ENCODE data around the gene ANXA6. TPM values are rescaled to one million over a fixed set of nuclear protein-coding genes. Genes with fewer than 3 reads are reported as not detected.

ANXA6 gene
- total and polyA plus RNA-seq, 5 donors from 2014 or later = 171 to 364 (median 290) TPM

GRCh38 chr5:151096001-151096373 lies 61.6 kb downstream of the ANXA6 start:
- Histone ChIP-seq H3K4me1 (ENCODE audit: control insufficient read depth, insufficient read depth, low read length, poor library complexity, severe bottlenecking) (peaks cover 30% of the 10 kb centered on the region), H3K4me3 (ENCODE audit: low read depth, low read length) (no peak overlapping the region), H3K9me3 (ENCODE audit: control insufficient read depth in 2 of 2, low read length in 2 of 2) (no peaks in the 10 kb centered on the region), H3K27me3 (ENCODE audit: control insufficient read depth, insufficient read depth, low read length) (no peaks in the 10 kb centered on the region), H3K27ac (ENCODE audit: insufficient read depth, low read length, poor library complexity, severe bottlenecking) (no peak overlapping the region), H3K36me3 (ENCODE audit: control insufficient read depth, insufficient read depth, low read length) (peaks cover 21% of the 10 kb centered on the region)
- H3K4me3 Mint-ChIP-seq = peak overlapping the region in 2 of 4 donors; percentile 52 to 55
- H3K36me3 Mint-ChIP-seq = peaks cover 14% of the 10 kb centered on the region
- no peaks in the 10 kb centered on the region for H3K9me3 Mint-ChIP-seq
- no peak for DNase-seq
- ATAC-seq (ENCODE audit: low read depth in 2 of 2) = no peak
- peak overlapping the region; percentile 79 to 96 (median 85) for H3K27ac Mint-ChIP-seq
- H3K4me1 Mint-ChIP-seq = peaks cover 0 to 68% (median 54%) of the 10 kb centered on the region in 4 donors
- no peaks in the 10 kb centered on the region for H3K27me3 Mint-ChIP-seq

- Mint-ChIP-seq H3K27ac (peak overlapping the region; percentile 79 to 96 (median 85)), H3K4me3 (peak overlapping the region in 3 of 4 donors; percentile 40 to 55 (median 52)), H3K36me3 (peaks cover 9% of the 10 kb centered on the region), H3K9me3 (no peaks in the 10 kb centered on the region), H3K27me3 (no peaks in the 10 kb centered on the region), H3K4me1 (peaks cover 0 to 68% (median 53%) of the 10 kb centered on the region in 4 donors)
- H3K36me3 ChIP-seq (ENCODE audit: control insufficient read depth, insufficient read depth, low read length) = peaks cover 16% of the 10 kb centered on the region
- no peak for ATAC-seq (ENCODE audit: low read depth in 2 of 2)
- H3K4me1 ChIP-seq (ENCODE audit: control insufficient read depth, insufficient read depth, low read length, poor library complexity, severe bottlenecking) = peaks cover 30% of the 10 kb centered on the region
- peak overlapping the region; percentile 35 for H3K27ac ChIP-seq (ENCODE audit: insufficient read depth, low read length, poor library complexity, severe bottlenecking)
- no peak for DNase-seq
- no peak overlapping the region for H3K4me3 ChIP-seq (ENCODE audit: low read depth, low read length)
- no peaks in the 10 kb centered on the region for H3K9me3 ChIP-seq (ENCODE audit: control insufficient read depth in 2 of 2, low read length in 2 of 2)
- H3K27me3 ChIP-seq (ENCODE audit: control insufficient read depth, insufficient read depth, low read length) = no peaks in the 10 kb centered on the region
Measured at GRCh38 chr5:151095341-151096000, 62.1 kb downstream of the ANXA6 start.

- H3K4me1 Mint-ChIP-seq = peaks cover 0 to 68% (median 49%) of the 10 kb centered on the region in 4 donors
- peak overlapping the region; percentile 6 to 55 (median 22) for H3K4me3 Mint-ChIP-seq
- DNase-seq (no peak), ATAC-seq (ENCODE audit: low read depth in 2 of 2) (no peak)
- H3K9me3 Mint-ChIP-seq = no peaks in the 10 kb centered on the region
- Histone ChIP-seq H3K4me3 (ENCODE audit: low read depth, low read length) (peak overlapping the region; percentile 23), H3K27me3 (ENCODE audit: control insufficient read depth, insufficient read depth, low read length) (no peaks in the 10 kb centered on the region), H3K9me3 (ENCODE audit: control insufficient read depth in 2 of 2, low read length in 2 of 2) (no peaks in the 10 kb centered on the region), H3K4me1 (ENCODE audit: control insufficient read depth, insufficient read depth, low read length, poor library complexity, severe bottlenecking) (peaks cover 30% of the 10 kb centered on the region), H3K27ac (ENCODE audit: insufficient read depth, low read length, poor library complexity, severe bottlenecking) (peak overlapping the region; percentile 35), H3K36me3 (ENCODE audit: control insufficient read depth, insufficient read depth, low read length) (peaks cover 11% of the 10 kb centered on the region)
- H3K36me3 Mint-ChIP-seq = peaks cover 4% of the 10 kb centered on the region
- no peaks in the 10 kb centered on the region for H3K27me3 Mint-ChIP-seq
- peak overlapping the region; percentile 39 to 81 (median 42) for H3K27ac Mint-ChIP-seq
Measured at GRCh38 chr5:151094852-151095245, 62.7 kb downstream of the ANXA6 start.

- ATAC-seq (ENCODE audit: low read depth in 2 of 2) (peak; percentile 44 to 53), DNase-seq (peak in 2 of 3 donors; percentile 38 to 42)
- peak overlapping the region; percentile 23 for H3K4me3 ChIP-seq (ENCODE audit: low read depth, low read length)
- Mint-ChIP-seq H3K9me3 (no peaks in the 10 kb centered on the region), H3K27me3 (no peaks in the 10 kb centered on the region), H3K4me1 (peaks cover 0 to 67% (median 48%) of the 10 kb centered on the region in 4 donors), H3K27ac (peak overlapping the region; percentile 81 to 88 (median 83)), H3K36me3 (peaks cover under 1% of the 10 kb centered on the region), H3K4me3 (peak overlapping the region; percentile 56 to 80 (median 63))
- no peaks in the 10 kb centered on the region for H3K27me3 ChIP-seq (ENCODE audit: control insufficient read depth, insufficient read depth, low read length)
- H3K9me3 ChIP-seq (ENCODE audit: control insufficient read depth in 2 of 2, low read length in 2 of 2) = no peaks in the 10 kb centered on the region
- H3K27ac ChIP-seq (ENCODE audit: insufficient read depth, low read length, poor library complexity, severe bottlenecking) = peak overlapping the region; percentile 53
- H3K36me3 ChIP-seq (ENCODE audit: control insufficient read depth, insufficient read depth, low read length) = peaks cover 8% of the 10 kb centered on the region
- H3K4me1 ChIP-seq (ENCODE audit: control insufficient read depth, insufficient read depth, low read length, poor library complexity, severe bottlenecking) = peaks cover 30% of the 10 kb centered on the region
Measured at GRCh38 chr5:151094030-151094851, 63.3 kb downstream of the ANXA6 start.

- no peaks in the 10 kb centered on the region for H3K27me3 ChIP-seq (ENCODE audit: control insufficient read depth, insufficient read depth, low read length)
- peak overlapping the region; percentile 53 for H3K27ac ChIP-seq (ENCODE audit: insufficient read depth, low read length, poor library complexity, severe bottlenecking)
Measured at GRCh38 chr5:151093476-151093889, 64.1 kb downstream of the ANXA6 start.

GRCh38 chr5:151092762-151093161 lies 64.8 kb downstream of the ANXA6 start:
- Histone ChIP-seq H3K36me3 (ENCODE audit: control insufficient read depth, insufficient read depth, low read length) (no peaks in the 10 kb centered on the region), H3K4me1 (ENCODE audit: control insufficient read depth, insufficient read depth, low read length, poor library complexity, severe bottlenecking) (peaks cover 30% of the 10 kb centered on the region), H3K27me3 (ENCODE audit: control insufficient read depth, insufficient read depth, low read length) (no peaks in the 10 kb centered on the region), H3K9me3 (ENCODE audit: control insufficient read depth in 2 of 2, low read length in 2 of 2) (no peaks in the 10 kb centered on the region), H3K4me3 (ENCODE audit: low read depth, low read length) (no peak overlapping the region), H3K27ac (ENCODE audit: insufficient read depth, low read length, poor library complexity, severe bottlenecking) (no peak overlapping the region)
- DNase-seq (no peak), ATAC-seq (ENCODE audit: low read depth in 2 of 2) (no peak)
- Mint-ChIP-seq H3K36me3 (no peaks in the 10 kb centered on the region), H3K4me1 (peaks cover 0 to 56% (median 42%) of the 10 kb centered on the region in 4 donors), H3K9me3 (no peaks in the 10 kb centered on the region), H3K27ac (peak overlapping the region in 1 of 3 donors; percentile 15), H3K4me3 (no peak overlapping the region), H3K27me3 (no peaks in the 10 kb centered on the region)

More at GRCh38 chr5:151093476-151093889, 64.1 kb downstream of the ANXA6 start:
- Histone ChIP-seq H3K9me3 (ENCODE audit: control insufficient read depth in 2 of 2, low read length in 2 of 2) (no peaks in the 10 kb centered on the region), H3K36me3 (ENCODE audit: control insufficient read depth, insufficient read depth, low read length) (peaks cover 5% of the 10 kb centered on the region), H3K4me3 (ENCODE audit: low read depth, low read length) (peak overlapping the region; percentile 23), H3K4me1 (ENCODE audit: control insufficient read depth, insufficient read depth, low read length, poor library complexity, severe bottlenecking) (peaks cover 30% of the 10 kb centered on the region)
- H3K27ac Mint-ChIP-seq = peak overlapping the region; percentile 81 to 88 (median 83)
- DNase-seq (no peak), ATAC-seq (ENCODE audit: low read depth in 2 of 2) (peak in 1 of 2 donors; percentile 33)
- no peaks in the 10 kb centered on the region for H3K9me3 Mint-ChIP-seq
- peak overlapping the region; percentile 17 to 80 (median 54) for H3K4me3 Mint-ChIP-seq
- H3K4me1 Mint-ChIP-seq = peaks cover 0 to 61% (median 43%) of the 10 kb centered on the region in 4 donors
- no peaks in the 10 kb centered on the region for H3K36me3 Mint-ChIP-seq
- H3K27me3 Mint-ChIP-seq = no peaks in the 10 kb centered on the region

- Histone ChIP-seq H3K4me1 (ENCODE audit: control insufficient read depth, insufficient read depth, low read length, poor library complexity, severe bottlenecking) (peaks cover 47% of the 10 kb centered on the region), H3K27me3 (ENCODE audit: control insufficient read depth, insufficient read depth, low read length) (no peaks in the 10 kb centered on the region), H3K4me3 (ENCODE audit: low read depth, low read length) (no peak overlapping the region), H3K9me3 (ENCODE audit: control insufficient read depth in 2 of 2, low read length in 2 of 2) (no peaks in the 10 kb centered on the region), H3K27ac (ENCODE audit: insufficient read depth, low read length, poor library complexity, severe bottlenecking) (no peak overlapping the region), H3K36me3 (ENCODE audit: control insufficient read depth, insufficient read depth, low read length) (no peaks in the 10 kb centered on the region)
- no peaks in the 10 kb centered on the region for H3K27me3 Mint-ChIP-seq
- no peak overlapping the region for H3K27ac Mint-ChIP-seq
- no peaks in the 10 kb centered on the region for H3K36me3 Mint-ChIP-seq
- ATAC-seq (ENCODE audit: low read depth in 2 of 2) = no peak
- no peak for DNase-seq
- H3K4me1 Mint-ChIP-seq = peaks cover 10 to 61% (median 40%) of the 10 kb centered on the region in 4 donors
- H3K9me3 Mint-ChIP-seq = no peaks in the 10 kb centered on the region
- H3K4me3 Mint-ChIP-seq = peak overlapping the region in 1 of 4 donors; percentile 51
Measured at GRCh38 chr5:151089726-151090125, 67.9 kb downstream of the ANXA6 start.
